Gastroesophageal sphincter (tissue), 3 donors: ENCODE data around the gene GPS1.

ENCODE experiments used
- EP300 ChIP-seq: sonication (generic); formaldehyde crosslinking; IDR thresholded peaks from one replicate; pipeline ENCODE4 v1.6.1; 2017; ENCODE audit warnings: antibody characterized with exemption, mild to moderate bottlenecking
- POLR2AphosphoS5 ChIP-seq: sonication (generic); formaldehyde crosslinking; IDR thresholded peaks from one replicate; pipeline ENCODE4 v1.6.1; 2017; ENCODE audit warnings: antibody characterized with exemption
- TF ChIP-seq, protein P1 (sequence below), 4 experiments: fragments of 200-600 bp in 2 of 4; fragments of 450-650 bp in 2 of 4; sonication (generic) in 1 of 4; IDR thresholded peaks; one replicate each; pipeline ENCODE4 v1.5.1; 2017 to 2019; ENCODE audit warnings: antibody characterized with exemption in 4 of 4, mild to moderate bottlenecking in 2 of 4, moderate library complexity in 2 of 4

GRCh38 chr17:82083533-82084359 lies 32.0 kb downstream of the GPS1 start:
- no peak for TF ChIP-seq POLR2AphosphoS5
- TF ChIP-seq, protein P1, sequence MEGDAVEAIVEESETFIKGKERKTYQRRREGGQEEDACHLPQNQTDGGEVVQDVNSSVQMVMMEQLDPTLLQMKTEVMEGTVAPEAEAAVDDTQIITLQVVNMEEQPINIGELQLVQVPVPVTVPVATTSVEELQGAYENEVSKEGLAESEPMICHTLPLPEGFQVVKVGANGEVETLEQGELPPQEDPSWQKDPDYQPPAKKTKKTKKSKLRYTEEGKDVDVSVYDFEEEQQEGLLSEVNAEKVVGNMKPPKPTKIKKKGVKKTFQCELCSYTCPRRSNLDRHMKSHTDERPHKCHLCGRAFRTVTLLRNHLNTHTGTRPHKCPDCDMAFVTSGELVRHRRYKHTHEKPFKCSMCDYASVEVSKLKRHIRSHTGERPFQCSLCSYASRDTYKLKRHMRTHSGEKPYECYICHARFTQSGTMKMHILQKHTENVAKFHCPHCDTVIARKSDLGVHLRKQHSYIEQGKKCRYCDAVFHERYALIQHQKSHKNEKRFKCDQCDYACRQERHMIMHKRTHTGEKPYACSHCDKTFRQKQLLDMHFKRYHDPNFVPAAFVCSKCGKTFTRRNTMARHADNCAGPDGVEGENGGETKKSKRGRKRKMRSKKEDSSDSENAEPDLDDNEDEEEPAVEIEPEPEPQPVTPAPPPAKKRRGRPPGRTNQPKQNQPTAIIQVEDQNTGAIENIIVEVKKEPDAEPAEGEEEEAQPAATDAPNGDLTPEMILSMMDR (IDR thresholded peaks at IDR 0.05) = no peak
- no peak for TF ChIP-seq EP300
